PC-3 (cell line): ENCODE measurements around the gene R3HDM4. TPM values are rescaled to one million over a fixed set of nuclear protein-coding genes. Genes with fewer than 3 reads are reported as not detected.

ENCODE experiments used
- ATAC-seq: fragments of 200-7000 bp; cut with Tn5 transposase; 2 replicates; pipeline ENCODE4 v1.9.1; 2020; ENCODE audit warnings: mild to moderate bottlenecking, moderate library complexity
- BruUV-seq: library from RNA; stranded (reverse); fragments of 400-500 nt; replicated peaks from 2 replicates; lab custom pipeline; 2021; lab: Mats Ljungman, UMichigan
- CTCF ChIA-PET: fragments of 300-600 bp; sonication (Branson Sonifier 250); formaldehyde crosslinking; loops from one replicate; lab custom pipeline; 2022; ENCODE audit warnings: antibody characterized with exemption; lab: Charles Lee
- POLR2A ChIA-PET: fragments of 300-600 bp; sonication (Branson Sonifier 250); formaldehyde crosslinking; loops from one replicate; lab custom pipeline; 2022; ENCODE audit warnings: antibody characterized with exemption; ENCODE audit not compliant: unreplicated experiment; lab: Charles Lee
- DNase-seq: peaks from one replicate; pipeline ENCODE4 v3.0.0-alpha.2; 2015
- H2AFZ ChIP-seq: fragments of 300-600 bp; sonication (generic); 2 replicates; pipeline ENCODE4 v1.6.0; 2016; ENCODE audit warnings: antibody characterized with exemption, low read length
- H3F3A ChIP-seq: fragments of 300-600 bp; sonication (generic); one replicate; pipeline ENCODE4 v1.6.0; 2017; ENCODE audit warnings: antibody characterized with exemption, low read length, control low read depth, mild to moderate bottlenecking; ENCODE audit not compliant: unreplicated experiment
- H3K27ac ChIP-seq: fragments of 300-600 bp; sonication (generic); 2 replicates; pipeline ENCODE4 v1.5.1; 2016; ENCODE audit warnings: mild to moderate bottlenecking, low read length
- H3K27me3 ChIP-seq: fragments of 300-600 bp; sonication (generic); 2 replicates; pipeline ENCODE4 v1.6.1; 2016; ENCODE audit warnings: low read length, mixed read lengths
- H3K36me3 ChIP-seq: fragments of 300-600 bp; sonication (generic); 2 replicates; pipeline ENCODE4 v1.6.1; 2016; ENCODE audit warnings: low read depth, mixed run types, low read length, mixed read lengths
- H3K4me1 ChIP-seq: fragments of 300-600 bp; sonication (generic); 2 replicates; pipeline ENCODE4 v1.5.1; 2016; ENCODE audit warnings: low read length; ENCODE audit not compliant: insufficient read depth
- H3K4me2 ChIP-seq: fragments of 300-600 bp; sonication (generic); 2 replicates; pipeline ENCODE4 v1.6.0; 2016; ENCODE audit warnings: low read length
- H3K4me3 ChIP-seq: fragments of 300-600 bp; sonication (generic); 2 replicates; pipeline ENCODE4 v1.5.1; 2016; ENCODE audit warnings: mild to moderate bottlenecking, low read length, mixed read lengths
- H3K79me2 ChIP-seq: fragments of 300-600 bp; sonication (generic); 2 replicates; pipeline ENCODE4 v1.6.1; 2017; ENCODE audit warnings: low read length, mixed read lengths
- H3K9ac ChIP-seq: fragments of 300-600 bp; sonication (generic); 2 replicates; pipeline ENCODE4 v1.6.0; 2016; ENCODE audit warnings: mild to moderate bottlenecking, low read length
- H3K9me2 ChIP-seq: fragments of 300-600 bp; sonication (generic); replicated peaks from 2 replicates; pipeline ENCODE4 v1.6.1; 2016; ENCODE audit warnings: mixed run types, low read length, mixed read lengths
- H3K9me3 ChIP-seq: fragments of 300-600 bp; sonication (generic); 2 replicates; pipeline ENCODE4 v1.6.1; 2016; ENCODE audit warnings: low read length, mixed read lengths
- H4K20me1 ChIP-seq: fragments of 300-600 bp; sonication (generic); 2 replicates; pipeline ENCODE4 v1.6.1; 2016; ENCODE audit warnings: low read length, mixed read lengths
- EZH2 ChIP-seq: fragments of 300-600 bp; sonication (generic); IDR thresholded peaks from one replicate; pipeline ENCODE4 v1.6.1; 2017; ENCODE audit warnings: antibody characterized with exemption, mild to moderate bottlenecking, low read length; ENCODE audit not compliant: unreplicated experiment
- EZH2phosphoT487 ChIP-seq: fragments of 300-600 bp; sonication (generic); IDR thresholded peaks from 2 replicates; pipeline ENCODE4 v1.6.1; 2018; ENCODE audit warnings: mild to moderate bottlenecking, antibody characterized with exemption, low read length, borderline replicate concordance
- intact Hi-C: fragments of 100-400 bp; cut with micrococcal nuclease; formaldehyde crosslinking; loops from 2 replicates; pipeline ENCODE4 v1.9.0; 2023
- total RNA-seq: library from RNA; depleted of rRNA; stranded (reverse); fragments of >200 nt; gene quantifications from 2 replicates; pipeline ENCODE4 v1.2.3, GENCODE V29; 2014
- TF ChIP-seq, protein P1 (sequence below): fragments of 300-600 bp; sonication (generic); conservative IDR thresholded peaks from 2 replicates; pipeline ENCODE4 v1.5.1; 2017; ENCODE audit warnings: antibody characterized with exemption, low read depth, mild to moderate bottlenecking, low read length

The R3HDM4 gene
- total RNA-seq, 1 experiment from 2014 or later: 44.9 TPM

GRCh38 chr19:956766-957440 lies 43.9 kb upstream of the R3HDM4 start:
- Histone ChIP-seq H3K9ac (no peak overlapping the region), H3K4me1 (peaks cover 16% of the 10 kb centered on the region), H2AFZ (no peak overlapping the region), H3K9me2 (no peaks in the 10 kb centered on the region), H3K27ac (no peak overlapping the region), H3K4me3 (no peak overlapping the region), H3K9me3 (no peaks in the 10 kb centered on the region), H3K4me2 (no peak overlapping the region), H3F3A (no peaks in the 10 kb centered on the region), H4K20me1 (no peaks in the 10 kb centered on the region), H3K79me2 (no peaks in the 10 kb centered on the region), H3K36me3 (no peaks in the 10 kb centered on the region), H3K27me3 (no peaks in the 10 kb centered on the region)
- intact Hi-C loops: no loop called here
- no TSS peak for BruUV-seq
- ChIA-PET POLR2A (no interaction called here), CTCF (interaction anchor here (0.6 kb wide), 1 partner anchor 187 kb away, joined by 7 read pairs; no protein-coding TSS in a partner anchor)
- no peak for DNase-seq
- ATAC-seq: no peak
- TF ChIP-seq EZH2: no peak
- no peak for TF ChIP-seq EZH2phosphoT487
- TF ChIP-seq, protein P1, sequence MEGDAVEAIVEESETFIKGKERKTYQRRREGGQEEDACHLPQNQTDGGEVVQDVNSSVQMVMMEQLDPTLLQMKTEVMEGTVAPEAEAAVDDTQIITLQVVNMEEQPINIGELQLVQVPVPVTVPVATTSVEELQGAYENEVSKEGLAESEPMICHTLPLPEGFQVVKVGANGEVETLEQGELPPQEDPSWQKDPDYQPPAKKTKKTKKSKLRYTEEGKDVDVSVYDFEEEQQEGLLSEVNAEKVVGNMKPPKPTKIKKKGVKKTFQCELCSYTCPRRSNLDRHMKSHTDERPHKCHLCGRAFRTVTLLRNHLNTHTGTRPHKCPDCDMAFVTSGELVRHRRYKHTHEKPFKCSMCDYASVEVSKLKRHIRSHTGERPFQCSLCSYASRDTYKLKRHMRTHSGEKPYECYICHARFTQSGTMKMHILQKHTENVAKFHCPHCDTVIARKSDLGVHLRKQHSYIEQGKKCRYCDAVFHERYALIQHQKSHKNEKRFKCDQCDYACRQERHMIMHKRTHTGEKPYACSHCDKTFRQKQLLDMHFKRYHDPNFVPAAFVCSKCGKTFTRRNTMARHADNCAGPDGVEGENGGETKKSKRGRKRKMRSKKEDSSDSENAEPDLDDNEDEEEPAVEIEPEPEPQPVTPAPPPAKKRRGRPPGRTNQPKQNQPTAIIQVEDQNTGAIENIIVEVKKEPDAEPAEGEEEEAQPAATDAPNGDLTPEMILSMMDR: no peak

DNA sequence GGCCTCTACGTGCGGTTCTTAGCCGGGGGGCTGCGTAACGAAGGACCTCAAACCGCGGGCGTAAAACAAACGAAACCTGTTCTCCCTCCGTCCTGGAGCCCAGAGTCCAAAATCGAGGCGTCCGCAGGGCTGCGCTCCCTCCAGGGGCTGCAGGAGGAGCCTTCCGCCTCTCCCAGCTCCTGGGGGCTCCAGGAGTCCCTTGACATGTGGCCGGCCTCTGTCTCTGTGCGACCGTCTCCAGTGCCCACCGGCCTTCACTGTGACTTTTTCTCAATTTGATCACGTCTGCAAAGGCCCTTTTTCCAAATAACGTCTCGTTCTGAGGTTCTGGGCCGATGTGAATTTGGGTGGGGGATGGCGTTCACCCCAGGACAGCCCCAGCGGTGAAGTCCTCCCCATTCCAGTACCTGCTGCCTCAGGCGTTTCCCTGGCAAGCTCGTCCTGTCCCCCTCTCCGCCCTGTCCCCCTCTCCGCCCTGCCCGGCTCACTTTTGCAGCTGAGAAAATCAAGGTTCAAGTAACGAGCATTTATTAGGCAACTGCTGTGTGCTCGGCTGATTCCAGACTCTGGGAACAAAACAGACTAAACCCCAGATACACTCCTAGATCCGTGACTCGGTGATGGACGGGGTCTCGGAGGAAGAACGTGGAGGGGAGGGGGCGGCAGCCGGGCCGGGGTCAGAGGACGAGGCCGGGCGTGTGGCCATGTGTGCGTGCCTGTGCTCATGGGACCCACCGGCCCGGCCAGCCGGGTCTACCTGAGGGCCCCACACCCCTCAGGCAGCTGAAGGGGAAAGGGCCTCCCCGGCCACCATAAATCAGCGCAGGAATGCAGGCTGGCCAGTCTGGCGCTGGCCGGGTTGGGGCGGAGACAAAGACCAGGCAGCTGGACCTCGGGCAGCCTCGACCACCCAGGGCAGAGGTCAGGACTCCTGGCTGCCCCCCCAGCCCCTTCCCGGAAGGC lies 43.1 kb upstream of the R3HDM4 start:
- H3K79me2 ChIP-seq: no peaks in the 10 kb centered on the region

More for the DNA sequence above, 43.1 kb upstream of the R3HDM4 start:
- Histone ChIP-seq H3K4me1 (peaks cover 15% of the 10 kb centered on the region), H3K9ac (no peak overlapping the region), H3K36me3 (no peaks in the 10 kb centered on the region), H3F3A (no peaks in the 10 kb centered on the region), H3K9me3 (no peaks in the 10 kb centered on the region), H3K27me3 (no peaks in the 10 kb centered on the region), H2AFZ (no peak overlapping the region), H4K20me1 (no peaks in the 10 kb centered on the region), H3K27ac (no peak overlapping the region), H3K4me2 (no peak overlapping the region), H3K9me2 (no peaks in the 10 kb centered on the region), H3K4me3 (no peak overlapping the region)
- intact Hi-C loops: no loop called here
- CTCF ChIA-PET: interaction anchor here (0.6 kb wide), 1 partner anchor 186 kb away, joined by 7 read pairs; no protein-coding TSS in a partner anchor
- POLR2A ChIA-PET: no interaction called here
- no TSS peak for BruUV-seq
- TF ChIP-seq EZH2 (no peak), EZH2phosphoT487 (no peak)
- TF ChIP-seq, protein P1: no peak
- DNase-seq (no peak), ATAC-seq (no peak)
